HCT116 (cell line): ENCODE measurements around the gene HERC6.

Source experiments
- ATF3 ChIP-seq: IDR thresholded peaks from 2 replicates; pipeline ENCODE4 v1.6.1; 2012
- CTCF ChIP-seq, 3 experiments: fragments of 200-600 bp in 1 of 3; sonication (generic) in 1 of 3; IDR thresholded peaks in 2 of 3; conservative IDR thresholded peaks in 1 of 3; 2 replicates each; pipeline ENCODE4 v1.5.1; 2012 to 2017; ENCODE audit warnings: low read depth in 2 of 3, low read length in 2 of 3, antibody characterized with exemption in 1 of 3, borderline replicate concordance in 1 of 3, control low read depth in 1 of 3, mild to moderate bottlenecking in 1 of 3, mixed read lengths in 1 of 3, mixed run types in 1 of 3, moderate library complexity in 1 of 3; ENCODE audit not compliant: insufficient read depth in 1 of 3
- FOSL1 ChIP-seq: IDR thresholded peaks from 2 replicates; pipeline ENCODE4 v1.6.1; 2012; ENCODE audit warnings: low read depth
- POLR2AphosphoS5 ChIP-seq: IDR thresholded peaks from 2 replicates; pipeline ENCODE4 v1.6.1; 2011; ENCODE audit warnings: mild to moderate bottlenecking, low read depth, low read length, moderate library complexity
- SIN3A ChIP-seq: IDR thresholded peaks from 2 replicates; pipeline ENCODE4 v1.6.1; 2012; ENCODE audit warnings: low read depth
- SP1 ChIP-seq: IDR thresholded peaks from 2 replicates; pipeline ENCODE4 v1.6.1; 2012; ENCODE audit warnings: low read depth

- TF ChIP-seq CTCF (IDR thresholded peaks at IDR 0.05 in 2 of 3, conservative IDR thresholded peaks at IDR 0.05 in 1 of 3; ENCODE audit: borderline replicate concordance in 1 of 3, insufficient read depth in 1 of 3, low read depth in 2 of 3, low read length in 2 of 3) (no peak), SP1 (no peak), SIN3A (no peak), FOSL1 (no peak), ATF3 (no peak), POLR2AphosphoS5 (no peak)
These were observed 4.0 kb downstream of the HERC6 start for GRCh38 chr4:88382621-88383020.
